GM18909 (cell line): ENCODE data around the gene CACNB2.
"Not testable (repeated sequence)": the region's sequence is repeated elsewhere in the genome, so short reads cannot be mapped to it uniquely, and the experiment has no call there.

Experiments used
- ATAC-seq: cut with Tn5 transposase; IDR thresholded peaks from one replicate; pipeline ENCODE4 v1.9.1; 2021; ENCODE audit warnings: mild to moderate bottlenecking; ENCODE audit not compliant: unreplicated experiment, poor library complexity

CACNB2 gene

GRCh38 chr10:18144396-18144795 lies 4.2 kb downstream of the CACNB2 start:
- ATAC-seq, result no peak

- no peak for ATAC-seq
These were observed 4.7 kb downstream of the CACNB2 start for GRCh38 chr10:18144928-18145327.

- ATAC-seq, result no peak
These were observed 5.4 kb downstream of the CACNB2 start for GRCh38 chr10:18145652-18146051.

- ATAC-seq, result no peak
These were observed 9.1 kb downstream of the CACNB2 start for GRCh38 chr10:18149196-18149800.

- no peak for ATAC-seq
These were observed 11.2 kb downstream of the CACNB2 start for GRCh38 chr10:18151356-18151890.

- ATAC-seq, result not testable (repeated sequence)
These were observed 13.2 kb downstream of the CACNB2 start for GRCh38 chr10:18153381-18153780.

GRCh38 chr10:18155321-18155720 lies 15.1 kb downstream of the CACNB2 start:
- no peak for ATAC-seq

- not testable (repeated sequence) for ATAC-seq
These were observed 16.6 kb downstream of the CACNB2 start for GRCh38 chr10:18156797-18157196.

GRCh38 chr10:18157881-18158280 lies 17.7 kb downstream of the CACNB2 start:
- ATAC-seq, result no peak

- no peak for ATAC-seq
These were observed 18.6 kb downstream of the CACNB2 start for GRCh38 chr10:18158773-18159265.

GRCh38 chr10:18159557-18159956 lies 19.3 kb downstream of the CACNB2 start:
- ATAC-seq, result no peak

GRCh38 chr10:18162021-18162627 lies 21.9 kb downstream of the CACNB2 start:
- no peak for ATAC-seq

GRCh38 chr10:18164093-18164492 lies 23.9 kb downstream of the CACNB2 start:
- ATAC-seq, result no peak

- ATAC-seq, result no peak
These were observed 24.6 kb downstream of the CACNB2 start for GRCh38 chr10:18164748-18165361.

GRCh38 chr10:18178854-18179483 lies 38.7 kb downstream of the CACNB2 start:
- ATAC-seq, result no peak

GRCh38 chr10:18179891-18180290 lies 39.7 kb downstream of the CACNB2 start:
- no peak for ATAC-seq

- not testable (repeated sequence) for ATAC-seq
These were observed 41.2 kb downstream of the CACNB2 start for GRCh38 chr10:18181382-18181781.

- ATAC-seq, result no peak
These were observed 45.4 kb downstream of the CACNB2 start for GRCh38 chr10:18185621-18186020.

GRCh38 chr10:18190840-18191239 lies 50.6 kb downstream of the CACNB2 start:
- ATAC-seq, result no peak

GRCh38 chr10:18194634-18195033 lies 54.4 kb downstream of the CACNB2 start:
- ATAC-seq, result no peak
